K562 (cell line): Measurements from ENCODE around the gene SLC26A3.

Experiments used
- BHLHE40 ChIP-seq: IDR thresholded peaks from 2 replicates; pipeline ENCODE4 v1.6.1; 2011; ENCODE audit warnings: low read length, improper control_type of control experiment
- CBX3 ChIP-seq, 2 experiments: IDR thresholded peaks; 1 replicate in 1 of 2; 2 replicates in 1 of 2; pipeline ENCODE4 v1.6.1; 2012; ENCODE audit warnings: inconsistent platforms in 2 of 2, low read length in 2 of 2, borderline replicate concordance in 1 of 2, control low read depth in 1 of 2
- ETS2 ChIP-seq: IDR thresholded peaks from 2 replicates; pipeline ENCODE4 v1.6.1; 2016; ENCODE audit warnings: borderline replicate concordance, missing genetic modification characterization, mild to moderate bottlenecking, moderate library complexity, missing compliant biosample characterization; ENCODE audit not compliant: poor library complexity, severe bottlenecking
- ZBED1 ChIP-seq: IDR thresholded peaks from 2 replicates; pipeline ENCODE4 v1.6.1; 2014
- ZNF311 ChIP-seq: fragments of 250-450 bp; sonication (Bioruptor Pico); IDR thresholded peaks from 2 replicates; pipeline ENCODE4 v1.4.0; 2020; ENCODE audit warnings: mild to moderate bottlenecking, moderate library complexity
- ZNF717 ChIP-seq: fragments of 250-450 bp; sonication (Bioruptor Pico); IDR thresholded peaks from 2 replicates; pipeline ENCODE4 v1.5.0; 2021

GRCh38 chr7:107815254-107815882, 12.3 kb upstream of the SLC26A3 start:
- TF ChIP-seq CBX3 (IDR thresholded peaks at IDR 0.05; ENCODE audit: borderline replicate concordance in 1 of 2, low read length in 2 of 2): no peak
- TF ChIP-seq ZNF311 (CRISPR knock-in tag): no peak
- TF ChIP-seq ZNF717 (CRISPR knock-in tag): no peak
- no peak for TF ChIP-seq BHLHE40
- TF ChIP-seq ETS2 (tag): no peak
- TF ChIP-seq ZBED1: no peak
